Measurements from ENCODE around the gene CHPF.

CHPF gene

GRCh38 chr2:219532378-219532649 lies 11.3 kb downstream of the CHPF start:
- H3K9me3 Mint-ChIP-seq: no peaks in the 10 kb centered on the region
- TF ChIP-seq, protein P1, sequence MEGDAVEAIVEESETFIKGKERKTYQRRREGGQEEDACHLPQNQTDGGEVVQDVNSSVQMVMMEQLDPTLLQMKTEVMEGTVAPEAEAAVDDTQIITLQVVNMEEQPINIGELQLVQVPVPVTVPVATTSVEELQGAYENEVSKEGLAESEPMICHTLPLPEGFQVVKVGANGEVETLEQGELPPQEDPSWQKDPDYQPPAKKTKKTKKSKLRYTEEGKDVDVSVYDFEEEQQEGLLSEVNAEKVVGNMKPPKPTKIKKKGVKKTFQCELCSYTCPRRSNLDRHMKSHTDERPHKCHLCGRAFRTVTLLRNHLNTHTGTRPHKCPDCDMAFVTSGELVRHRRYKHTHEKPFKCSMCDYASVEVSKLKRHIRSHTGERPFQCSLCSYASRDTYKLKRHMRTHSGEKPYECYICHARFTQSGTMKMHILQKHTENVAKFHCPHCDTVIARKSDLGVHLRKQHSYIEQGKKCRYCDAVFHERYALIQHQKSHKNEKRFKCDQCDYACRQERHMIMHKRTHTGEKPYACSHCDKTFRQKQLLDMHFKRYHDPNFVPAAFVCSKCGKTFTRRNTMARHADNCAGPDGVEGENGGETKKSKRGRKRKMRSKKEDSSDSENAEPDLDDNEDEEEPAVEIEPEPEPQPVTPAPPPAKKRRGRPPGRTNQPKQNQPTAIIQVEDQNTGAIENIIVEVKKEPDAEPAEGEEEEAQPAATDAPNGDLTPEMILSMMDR (IDR thresholded peaks at IDR 0.05; ENCODE audit: unreplicated experiment in 3 of 3): no peak
- no peak overlapping the region for H3K4me3 Mint-ChIP-seq
- H3K27ac Mint-ChIP-seq: no peak overlapping the region
- H3K36me3 Mint-ChIP-seq (ENCODE audit: low read depth): no peaks in the 10 kb centered on the region
- peaks cover 7% of the 10 kb centered on the region for H3K4me1 Mint-ChIP-seq
- H3K27me3 Mint-ChIP-seq (ENCODE audit: low read depth): peaks cover 42% of the 10 kb centered on the region

GRCh38 chr2:219531639-219532377 lies 11.8 kb downstream of the CHPF start:
- Mint-ChIP-seq H3K4me1 (peaks cover 9% of the 10 kb centered on the region), H3K4me3 (no peak overlapping the region), H3K9me3 (no peaks in the 10 kb centered on the region), H3K27me3 (ENCODE audit: low read depth) (peaks cover 42% of the 10 kb centered on the region), H3K36me3 (ENCODE audit: low read depth) (no peaks in the 10 kb centered on the region), H3K27ac (no peak overlapping the region)
- TF ChIP-seq, protein P1 (IDR thresholded peaks at IDR 0.05; ENCODE audit: unreplicated experiment in 3 of 3): no peak

- TF ChIP-seq, protein P1 (IDR thresholded peaks at IDR 0.05; ENCODE audit: unreplicated experiment in 3 of 3): peak; percentile 97 to 99 (median 97)
- peaks cover 23% of the 10 kb centered on the region for H3K4me1 Mint-ChIP-seq
- H3K9me3 Mint-ChIP-seq: no peaks in the 10 kb centered on the region
- H3K27me3 Mint-ChIP-seq (ENCODE audit: low read depth): peaks cover 52% of the 10 kb centered on the region
- no peak overlapping the region for H3K27ac Mint-ChIP-seq
- peak overlapping the region in 1 of 3 experiments; percentile 44 for H3K4me3 Mint-ChIP-seq
- no peaks in the 10 kb centered on the region for H3K36me3 Mint-ChIP-seq (ENCODE audit: low read depth)
Measured at GRCh38 chr2:219530048-219530963, 13.3 kb downstream of the CHPF start.

DNA sequence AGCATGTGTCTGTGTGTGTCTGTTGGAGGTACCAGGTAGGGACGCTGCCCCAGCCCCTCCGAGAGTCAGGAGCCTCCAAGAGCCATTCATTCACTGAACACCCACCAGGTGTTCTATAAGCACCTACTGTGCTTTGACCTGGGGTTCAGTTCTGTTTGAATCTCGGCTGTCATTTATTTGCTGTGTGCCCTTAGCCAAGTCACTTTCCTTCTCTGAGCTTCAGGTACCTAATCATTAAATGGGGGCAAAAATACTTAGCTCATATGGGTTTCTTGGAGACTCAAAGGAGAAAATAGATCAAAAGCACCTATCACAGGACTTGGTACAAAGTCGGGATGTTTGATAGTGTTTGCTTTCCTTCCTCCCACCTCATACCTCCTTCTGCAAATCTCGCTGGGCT lies 16.1 kb downstream of the CHPF start:
- H3K27me3 Mint-ChIP-seq (ENCODE audit: low read depth): peaks cover 55% of the 10 kb centered on the region
- H3K36me3 Mint-ChIP-seq (ENCODE audit: low read depth): no peaks in the 10 kb centered on the region
- TF ChIP-seq, protein P1 (IDR thresholded peaks at IDR 0.05; ENCODE audit: unreplicated experiment in 3 of 3): no peak
- peaks cover 35% of the 10 kb centered on the region for H3K4me1 Mint-ChIP-seq
- no peak overlapping the region for H3K4me3 Mint-ChIP-seq
- peak overlapping the region in 2 of 3 experiments; percentile 18 to 78 for H3K27ac Mint-ChIP-seq
- no peaks in the 10 kb centered on the region for H3K9me3 Mint-ChIP-seq

- peaks cover 56% of the 10 kb centered on the region for H3K27me3 Mint-ChIP-seq (ENCODE audit: low read depth)
- H3K36me3 Mint-ChIP-seq (ENCODE audit: low read depth): no peaks in the 10 kb centered on the region
- no peaks in the 10 kb centered on the region for H3K9me3 Mint-ChIP-seq
- TF ChIP-seq, protein P1 (IDR thresholded peaks at IDR 0.05; ENCODE audit: unreplicated experiment in 3 of 3): no peak
- H3K4me3 Mint-ChIP-seq: no peak overlapping the region
- no peak overlapping the region for H3K27ac Mint-ChIP-seq
- H3K4me1 Mint-ChIP-seq: peaks cover 39% of the 10 kb centered on the region
Measured at GRCh38 chr2:219527076-219527394, 16.6 kb downstream of the CHPF start.
